ENCODE data around the gene CHIT1. TPM values are rescaled to one million over a fixed set of nuclear protein-coding genes. Genes with fewer than 3 reads are reported as not detected.

Gene CHIT1
- total and polyA plus RNA-seq, 9 of the 15 experiments (the other 6 are each of a cell fraction or from before 2014, with no cell fraction given), result not detected

GRCh38 chr1:203273206-203273868, 43.9 kb upstream of the CHIT1 start (continued):
- TF ChIP-seq, protein P1, sequence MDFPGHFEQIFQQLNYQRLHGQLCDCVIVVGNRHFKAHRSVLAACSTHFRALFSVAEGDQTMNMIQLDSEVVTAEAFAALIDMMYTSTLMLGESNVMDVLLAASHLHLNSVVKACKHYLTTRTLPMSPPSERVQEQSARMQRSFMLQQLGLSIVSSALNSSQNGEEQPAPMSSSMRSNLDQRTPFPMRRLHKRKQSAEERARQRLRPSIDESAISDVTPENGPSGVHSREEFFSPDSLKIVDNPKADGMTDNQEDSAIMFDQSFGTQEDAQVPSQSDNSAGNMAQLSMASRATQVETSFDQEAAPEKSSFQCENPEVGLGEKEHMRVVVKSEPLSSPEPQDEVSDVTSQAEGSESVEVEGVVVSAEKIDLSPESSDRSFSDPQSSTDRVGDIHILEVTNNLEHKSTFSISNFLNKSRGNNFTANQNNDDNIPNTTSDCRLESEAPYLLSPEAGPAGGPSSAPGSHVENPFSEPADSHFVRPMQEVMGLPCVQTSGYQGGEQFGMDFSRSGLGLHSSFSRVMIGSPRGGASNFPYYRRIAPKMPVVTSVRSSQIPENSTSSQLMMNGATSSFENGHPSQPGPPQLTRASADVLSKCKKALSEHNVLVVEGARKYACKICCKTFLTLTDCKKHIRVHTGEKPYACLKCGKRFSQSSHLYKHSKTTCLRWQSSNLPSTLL (IDR thresholded peaks at IDR 0.05), result no peak
- no peak for TF ChIP-seq BDP1 (IDR thresholded peaks at IDR 0.05; ENCODE audit: insufficient read depth, insufficient read length)
- no peak for TF ChIP-seq ERF (CRISPR knock-in tag; IDR thresholded peaks at IDR 0.05)
- no peak for TF ChIP-seq MEF2A (IDR thresholded peaks at IDR 0.05; ENCODE audit: control insufficient read depth, low read depth, low read length)
- TF ChIP-seq TEAD1 (CRISPR knock-in tag; IDR thresholded peaks at IDR 0.05), result no peak
- peak; percentile 20; the same call in 1 of the 2 replicates for TF ChIP-seq CBFA2T3 (IDR thresholded peaks at IDR 0.05)
- TF ChIP-seq MEIS2 (IDR thresholded peaks at IDR 0.05; ENCODE audit: partially characterized antibody), result no peak
- no peak for TF ChIP-seq WHSC1 (IDR thresholded peaks at IDR 0.05; ENCODE audit: low read length)
- TF ChIP-seq ZNF77 (CRISPR knock-in tag; IDR thresholded peaks at IDR 0.05), result no peak
- TF ChIP-seq BMI1 (IDR thresholded peaks at IDR 0.05; ENCODE audit: low read length), result no peak
- TF ChIP-seq FOXA1 (IDR thresholded peaks at IDR 0.05; ENCODE audit: borderline replicate concordance), result no peak
- no peak for TF ChIP-seq SUPT5H (IDR thresholded peaks at IDR 0.05)
- no peak for TF ChIP-seq ZNF445 (CRISPR knock-in tag; IDR thresholded peaks at IDR 0.05; ENCODE audit: low read depth)
- TF ChIP-seq HNRNPL (IDR thresholded peaks at IDR 0.05; ENCODE audit: low read depth, low read length), result no peak
- no peak for TF ChIP-seq MCM5 (IDR thresholded peaks at IDR 0.05; ENCODE audit: low read depth)
- TF ChIP-seq ZBTB49 (CRISPR knock-in tag; IDR thresholded peaks at IDR 0.05; ENCODE audit: borderline replicate concordance), result no peak
- no peak for TF ChIP-seq ZFPM2 (CRISPR knock-in tag; IDR thresholded peaks at IDR 0.05)
- TF ChIP-seq RBBP5 (IDR thresholded peaks at IDR 0.05; ENCODE audit: borderline replicate concordance, insufficient read depth, low read length, poor library complexity, severe bottlenecking), result no peak
- no peak for TF ChIP-seq SP2 (IDR thresholded peaks at IDR 0.05; ENCODE audit: extremely low read depth, low read depth, low read length, poor library complexity, severe bottlenecking)
- TF ChIP-seq LEF1 (IDR thresholded peaks at IDR 0.05), result no peak
- TF ChIP-seq MIER1 (IDR thresholded peaks at IDR 0.05; ENCODE audit: low read depth), result no peak
- no peak for TF ChIP-seq SETDB1 (IDR thresholded peaks at IDR 0.05; ENCODE audit: low read length)
- TF ChIP-seq ATF7 (IDR thresholded peaks at IDR 0.05), result peak; percentile 76
- TF ChIP-seq, protein P2, sequence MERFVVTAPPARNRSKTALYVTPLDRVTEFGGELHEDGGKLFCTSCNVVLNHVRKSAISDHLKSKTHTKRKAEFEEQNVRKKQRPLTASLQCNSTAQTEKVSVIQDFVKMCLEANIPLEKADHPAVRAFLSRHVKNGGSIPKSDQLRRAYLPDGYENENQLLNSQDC (CRISPR knock-in tag; IDR thresholded peaks at IDR 0.05), result no peak
- TF ChIP-seq NKRF (IDR thresholded peaks at IDR 0.05; ENCODE audit: borderline replicate concordance), result no peak
